Umbilical cord (tissue), 2 donors: ENCODE results near the gene TIAM2. TPM values are rescaled to one million over a fixed set of nuclear protein-coding genes. Genes with fewer than 3 reads are reported as not detected.
"Not testable (repeated sequence)": the region's sequence is repeated elsewhere in the genome, so short reads cannot be mapped to it uniquely, and the experiment has no call there.

Experiments used
- DNase-seq: peaks from one replicate; pipeline ENCODE4 v3.0.0-alpha.2; 2015; ENCODE audit warnings: low spot score
- total RNA-seq: library from RNA; depleted of rRNA; stranded (reverse); fragments of >200 nt; gene quantifications from one replicate; pipeline ENCODE4 v1.2.3, GENCODE V29; 2014; ENCODE audit warnings: low replicate concordance; ENCODE audit not compliant: insufficient read depth

TIAM2 gene
- total RNA-seq, 1 donor from 2014 or later = 20.2 TPM

DNA sequence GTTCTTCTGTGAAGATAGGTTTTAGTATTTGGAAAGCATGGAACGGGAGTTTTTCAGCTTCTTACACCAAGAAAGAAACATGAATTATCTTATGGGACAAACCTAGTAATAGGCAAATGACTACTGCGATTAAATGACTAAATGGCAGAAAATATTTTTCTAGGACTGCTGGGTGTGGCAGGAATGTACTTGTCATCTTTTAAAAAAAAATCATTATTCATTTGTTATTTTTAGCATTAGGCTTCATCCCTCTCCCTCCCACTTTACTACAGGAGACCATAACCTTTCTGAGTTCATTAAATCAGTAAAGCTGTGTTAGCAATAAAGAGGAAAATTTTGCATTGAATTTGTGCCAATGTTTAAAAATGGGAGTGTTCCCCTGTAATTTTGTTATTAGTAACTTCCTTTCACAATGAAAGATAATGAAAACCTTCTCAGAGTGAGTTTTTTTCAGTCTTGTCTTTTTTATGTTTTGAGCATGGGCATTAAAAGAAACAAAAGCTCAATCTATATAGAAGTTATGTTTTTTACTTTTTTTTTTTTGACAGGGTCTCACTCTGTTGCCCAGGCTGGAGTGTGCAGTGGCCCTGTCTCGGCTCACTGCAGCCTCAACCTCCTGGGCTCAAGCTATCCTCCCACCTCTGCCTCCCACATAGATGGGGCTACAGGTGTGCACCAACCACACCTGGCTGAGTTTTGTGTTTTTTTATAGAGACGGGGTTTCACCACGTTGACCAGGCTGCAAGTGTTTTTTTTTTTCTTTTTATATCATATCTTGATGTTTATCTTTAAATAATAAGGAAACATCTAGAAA is 163.1 kb downstream of the TIAM2 start:
- DNase-seq = no peak

DNA sequence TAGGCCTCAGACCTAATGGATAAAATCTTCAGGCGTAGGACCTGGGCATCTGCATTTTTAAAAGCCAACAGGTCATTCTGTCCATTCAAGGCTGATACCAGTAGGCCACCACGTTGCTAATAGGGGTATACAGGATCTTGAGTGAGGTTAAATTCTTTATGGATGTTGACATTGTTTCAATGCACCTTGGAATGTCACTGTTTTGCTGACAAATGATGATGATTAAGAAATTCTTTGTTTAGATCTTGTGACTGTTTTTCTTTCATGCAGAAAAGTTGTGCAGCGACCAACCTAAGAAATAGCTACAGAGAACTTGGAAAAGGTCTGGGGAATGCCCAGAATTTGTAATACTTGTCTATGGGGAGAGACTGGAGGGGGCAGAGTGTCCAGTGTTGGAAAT is 167.6 kb downstream of the TIAM2 start:
- no peak for DNase-seq

DNA sequence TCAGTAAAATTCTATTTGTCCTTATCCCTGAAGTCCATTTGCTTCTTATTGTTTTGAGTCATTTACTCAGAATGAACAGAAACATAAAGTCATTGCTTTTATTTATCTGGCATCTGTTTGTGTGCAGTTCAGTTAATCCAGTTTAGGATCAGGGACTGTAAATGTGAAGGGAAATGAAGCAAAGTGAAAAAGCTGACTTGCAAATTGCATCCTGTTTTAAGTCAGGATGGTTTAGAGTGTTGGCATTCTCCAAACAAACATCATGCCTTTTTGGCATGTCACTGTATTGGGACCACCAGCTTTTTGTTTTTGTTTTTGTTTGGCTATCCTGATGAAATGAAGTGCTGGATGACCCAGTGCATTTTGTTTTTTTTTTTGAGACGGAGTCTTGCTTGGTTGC is 168.5 kb downstream of the TIAM2 start:
- no peak for DNase-seq

DNA sequence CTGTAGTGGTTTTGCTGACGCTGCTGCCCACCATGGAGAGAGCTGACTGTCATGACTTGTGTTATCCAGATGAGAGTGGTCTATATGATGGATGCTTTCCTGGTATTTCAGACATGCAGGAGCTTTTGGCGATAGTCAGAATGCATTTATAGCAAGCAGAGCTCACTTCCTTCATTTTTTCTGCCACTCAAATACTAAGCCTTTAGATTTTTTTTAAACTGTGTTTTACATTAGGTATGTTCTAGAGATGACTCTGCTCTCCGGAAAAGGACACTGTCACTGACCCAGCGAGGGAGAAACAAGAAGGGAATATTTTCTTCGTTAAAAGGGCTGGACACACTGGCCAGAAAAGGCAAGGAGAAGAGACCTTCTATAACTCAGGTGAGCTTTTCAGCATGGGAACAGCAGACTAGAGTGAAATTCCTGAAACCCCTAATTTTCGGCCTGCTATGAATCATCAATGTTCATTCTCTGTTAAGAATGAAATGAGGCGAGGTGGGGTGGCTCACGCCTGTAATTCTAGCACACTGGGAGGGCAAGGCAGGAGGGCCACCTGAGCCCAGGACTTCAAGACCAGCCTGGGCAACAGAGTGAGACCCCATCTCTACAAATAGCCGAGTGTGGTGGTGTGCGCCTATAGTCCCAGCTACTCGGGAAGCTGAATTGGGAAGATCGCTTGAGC is 170.1 kb downstream of the TIAM2 start:
- DNase-seq = no peak

DNA sequence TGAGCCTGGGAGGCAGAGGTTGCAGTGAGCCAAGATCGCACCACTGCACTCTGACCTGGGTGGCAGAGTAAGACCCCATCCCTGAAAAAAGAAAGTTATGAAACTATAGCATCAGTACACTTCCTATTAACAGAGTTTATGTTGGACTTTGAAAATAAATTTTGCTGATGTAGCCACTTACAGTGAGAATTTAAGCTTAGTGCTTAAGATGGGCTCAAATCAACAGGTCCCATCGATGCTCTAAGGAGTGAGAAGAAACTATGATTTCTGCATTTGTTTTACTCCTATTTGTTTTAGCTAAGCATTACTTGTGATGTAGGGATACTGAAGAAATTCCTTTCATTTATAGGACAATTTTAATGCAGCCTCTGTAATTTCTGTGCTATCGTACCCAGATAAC is 175.4 kb downstream of the TIAM2 start:
- DNase-seq = no peak

DNA sequence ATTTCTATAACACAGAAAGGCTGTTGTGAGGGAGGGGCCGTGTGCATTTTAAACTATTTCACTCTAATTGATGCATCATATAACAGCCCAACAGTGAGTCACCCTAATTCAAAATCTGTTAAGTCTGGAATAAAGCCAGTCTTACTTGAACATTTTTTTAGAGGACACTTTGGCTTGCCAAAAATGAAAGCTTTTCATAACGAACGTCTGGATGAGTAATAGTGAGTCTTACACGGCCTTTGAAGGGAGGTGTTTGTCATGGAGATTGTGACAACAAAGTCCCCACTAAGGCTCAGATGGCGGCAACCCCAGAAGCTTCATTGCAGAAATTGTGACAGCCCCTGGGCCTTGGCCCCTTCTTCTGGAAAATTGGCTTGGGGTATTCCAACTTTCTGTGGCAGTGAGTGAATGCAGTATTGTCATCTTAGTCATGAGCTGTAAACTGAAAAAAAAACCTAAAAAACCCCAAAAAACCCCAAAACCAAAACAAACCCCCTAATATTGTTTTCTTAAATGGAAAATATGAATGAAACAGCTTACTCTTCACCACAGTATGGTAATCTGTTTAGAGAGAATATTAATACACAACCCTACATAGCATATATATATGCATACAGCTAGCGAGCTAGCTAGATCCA is 176.1 kb downstream of the TIAM2 start:
- DNase-seq = peak; percentile 69

DNA sequence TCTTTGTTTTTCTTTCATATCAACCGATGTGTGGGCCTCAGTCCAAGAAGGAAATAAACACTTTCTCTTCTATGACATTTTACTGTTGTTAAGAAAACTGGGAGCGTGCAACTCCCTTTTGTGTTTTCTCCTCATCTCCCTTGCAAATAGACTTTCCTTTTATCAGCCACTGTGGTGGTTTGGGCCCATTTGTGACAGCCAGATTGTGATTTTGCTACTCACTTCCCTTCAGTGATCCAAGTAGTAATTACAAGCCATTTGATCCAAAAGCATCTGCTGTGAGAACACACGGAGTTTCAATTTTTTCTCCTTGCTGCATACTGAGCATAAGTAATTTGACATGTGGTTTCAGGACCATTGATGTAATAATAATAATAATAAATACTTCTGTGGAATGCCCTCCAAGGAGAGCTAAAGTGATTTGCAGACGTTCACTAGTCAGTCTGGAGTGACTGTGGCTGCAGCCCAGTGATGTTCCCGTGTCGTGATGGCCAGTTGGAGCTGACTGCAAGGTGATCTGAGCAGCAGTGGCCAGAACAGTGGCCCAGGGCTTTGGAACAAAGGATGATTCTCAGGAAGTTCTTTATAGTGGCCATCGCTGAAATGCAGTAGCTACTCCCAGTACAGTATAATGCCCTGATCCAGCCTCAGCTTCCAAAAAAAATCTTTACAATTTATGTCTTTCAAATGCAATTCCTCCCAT is 176.8 kb downstream of the TIAM2 start:
- no peak for DNase-seq

DNA sequence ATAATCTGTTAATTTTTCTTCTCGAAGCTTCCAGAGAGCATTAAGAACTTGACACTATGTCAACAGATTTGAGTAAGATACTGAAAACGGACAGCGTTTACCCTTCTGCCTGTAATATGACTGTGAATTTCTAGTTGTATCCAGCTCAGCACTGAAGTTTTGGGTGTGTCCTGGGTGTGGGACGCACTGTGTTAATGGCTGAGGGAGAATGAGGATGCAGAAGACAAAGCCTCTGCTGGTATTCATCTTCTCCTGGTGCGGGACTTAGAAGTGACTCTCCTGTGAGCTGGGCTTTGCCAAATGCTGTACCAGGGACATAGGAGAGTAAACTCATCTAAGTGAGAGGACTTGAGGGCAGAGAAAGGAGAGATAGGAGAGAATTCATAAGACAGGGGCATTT is 178.4 kb downstream of the TIAM2 start:
- no peak for DNase-seq

DNA sequence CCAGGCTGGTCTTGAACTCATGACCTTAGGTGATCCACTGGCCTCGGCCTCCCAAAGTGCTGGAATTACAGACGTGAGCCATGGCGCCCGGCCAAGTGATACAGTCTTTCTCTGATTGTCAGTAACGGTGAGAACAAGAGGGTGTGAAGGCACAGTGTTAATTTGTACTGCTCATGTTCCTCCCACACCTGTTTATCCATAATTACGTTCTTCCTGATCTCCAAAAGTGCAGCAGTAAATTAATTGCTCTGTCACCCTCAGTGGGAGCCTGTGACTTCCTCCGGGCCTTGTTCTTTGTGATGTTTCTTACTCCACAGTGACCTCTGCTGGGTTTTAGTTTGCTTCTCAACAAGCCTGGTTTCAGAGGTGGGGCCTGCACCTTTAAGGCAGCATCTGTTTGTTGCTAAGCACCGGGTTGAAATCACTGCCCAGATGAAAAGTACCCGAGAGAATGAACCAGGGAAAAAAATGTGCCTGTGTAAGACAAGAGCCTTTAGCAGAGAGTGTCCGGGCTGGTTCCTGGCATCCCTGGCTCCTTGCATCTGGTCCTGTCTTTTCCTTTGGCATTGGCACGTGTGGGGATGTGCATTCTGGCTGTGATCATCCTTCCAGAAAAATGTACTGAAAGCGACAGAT is 179.6 kb downstream of the TIAM2 start:
- DNase-seq = peak; percentile 89

DNA sequence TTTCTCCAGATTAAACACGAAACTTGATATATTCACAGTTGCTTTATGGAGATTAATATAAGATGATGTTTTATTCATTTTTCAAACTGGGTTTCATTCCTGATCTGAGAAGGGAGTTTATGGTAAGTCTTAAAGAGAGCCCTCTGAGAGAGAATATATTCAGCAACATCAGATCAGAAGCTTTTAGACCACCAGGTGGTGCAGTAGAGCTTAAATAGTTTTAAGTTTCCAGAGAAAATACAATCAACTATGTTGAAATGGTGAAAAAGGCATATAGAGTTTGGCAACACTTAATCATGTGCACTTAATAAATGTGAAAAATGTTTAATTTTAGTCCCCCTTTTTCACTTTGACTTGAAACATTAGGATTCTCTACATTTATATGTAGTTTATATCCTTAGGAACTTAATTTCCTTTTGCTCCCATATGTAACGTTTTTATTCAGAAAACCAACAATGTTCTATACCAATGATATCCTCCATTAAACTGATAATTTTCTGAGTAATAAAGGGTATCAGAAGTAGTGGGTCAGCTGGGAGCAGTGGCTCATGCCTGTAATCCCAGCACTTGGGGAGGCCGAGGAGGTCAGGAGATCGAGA is 182.3 kb downstream of the TIAM2 start:
- DNase-seq = peak; percentile 78

DNA sequence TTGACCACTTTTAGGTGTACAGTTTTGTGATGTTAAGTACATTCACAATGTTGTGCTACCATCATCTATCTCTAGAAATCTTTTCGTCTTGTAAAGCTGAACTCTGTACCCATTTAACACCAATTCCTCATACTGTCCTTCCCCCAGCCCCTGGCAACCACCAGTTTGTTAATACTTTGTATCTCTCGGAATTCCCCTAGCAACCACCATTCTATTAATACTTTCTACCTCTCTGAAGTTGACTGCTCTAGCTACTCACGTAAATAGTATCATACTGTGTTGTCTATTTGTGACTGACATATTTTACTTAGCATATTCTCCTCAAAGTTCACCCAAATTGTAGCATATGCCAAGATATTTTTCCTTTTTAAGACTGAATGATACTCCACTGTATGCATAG is 186.4 kb downstream of the TIAM2 start:
- DNase-seq = no peak

DNA sequence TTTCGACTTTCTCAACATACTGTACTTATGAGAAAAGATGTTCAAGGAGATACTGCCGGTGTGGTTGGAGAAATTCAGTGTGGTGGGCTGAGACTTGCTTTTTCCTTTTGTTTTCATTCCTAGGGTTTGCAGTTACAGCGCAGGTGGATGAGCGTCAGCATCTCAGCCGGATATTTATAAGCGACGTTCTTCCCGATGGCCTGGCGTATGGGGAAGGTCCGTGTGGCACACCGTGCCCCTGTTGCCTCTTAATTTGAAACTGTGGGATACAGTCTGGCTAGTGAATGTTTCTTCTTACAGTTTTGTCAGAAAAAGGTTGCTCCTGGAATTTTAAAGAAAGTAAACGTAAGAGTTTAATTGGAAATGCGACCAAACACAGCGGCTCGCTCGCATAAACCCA is 187.0 kb downstream of the TIAM2 start:
- DNase-seq = no peak

DNA sequence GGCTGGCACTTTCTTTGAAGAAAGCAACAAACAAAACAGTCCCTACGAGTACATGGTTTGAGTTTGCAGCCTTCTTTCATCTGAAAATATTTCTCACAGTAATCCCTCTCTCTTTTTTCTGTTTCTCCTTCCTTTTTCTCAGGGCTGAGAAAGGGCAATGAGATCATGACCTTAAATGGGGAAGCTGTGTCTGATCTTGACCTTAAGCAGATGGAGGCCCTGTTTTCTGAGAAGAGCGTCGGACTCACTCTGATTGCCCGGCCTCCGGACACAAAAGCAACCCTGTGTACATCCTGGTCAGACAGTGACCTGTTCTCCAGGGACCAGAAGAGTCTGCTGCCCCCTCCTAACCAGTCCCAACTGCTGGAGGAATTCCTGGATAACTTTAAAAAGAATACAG is 188.0 kb downstream of the TIAM2 start:
- no peak for DNase-seq

DNA sequence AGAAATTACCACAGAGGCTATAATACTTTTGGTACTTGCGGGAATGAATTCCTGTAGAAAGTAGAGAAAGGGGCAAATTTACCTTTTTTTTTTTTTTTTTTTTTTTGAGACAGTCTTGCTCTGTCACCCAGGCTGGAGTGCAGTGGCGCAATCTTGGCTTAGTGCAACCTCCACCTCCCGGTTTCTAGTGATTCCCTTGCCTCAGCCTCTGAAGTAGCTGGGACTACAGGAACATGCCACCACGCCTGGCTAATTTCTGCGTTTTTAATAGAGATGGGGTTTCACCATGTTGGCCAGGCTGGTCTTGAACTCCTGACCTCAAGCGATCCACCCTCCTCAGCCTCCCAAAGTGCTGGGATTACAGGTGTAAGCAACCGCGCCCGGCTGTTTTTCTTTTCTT is 189.9 kb downstream of the TIAM2 start:
- DNase-seq = not testable (repeated sequence)

DNA sequence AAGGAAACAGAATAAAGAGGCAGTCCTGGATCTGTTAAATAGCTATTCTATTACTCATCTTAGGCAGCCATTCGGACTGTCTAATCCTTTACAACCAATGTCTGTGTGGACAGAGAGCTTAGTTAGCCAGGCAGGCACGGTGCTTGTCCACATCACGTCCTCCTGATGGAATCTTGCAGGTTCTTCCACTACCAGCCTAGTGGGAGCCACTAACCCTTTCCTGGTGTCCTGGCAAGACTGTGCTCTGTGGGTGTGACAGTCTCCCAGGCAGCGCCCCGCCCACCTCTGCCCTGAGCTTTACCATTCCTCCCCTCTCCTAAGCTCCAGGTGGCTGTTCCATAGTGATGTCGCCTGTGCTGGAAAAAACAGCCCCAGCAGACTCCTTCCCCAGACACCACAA is 190.4 kb downstream of the TIAM2 start:
- DNase-seq = peak; percentile 31

DNA sequence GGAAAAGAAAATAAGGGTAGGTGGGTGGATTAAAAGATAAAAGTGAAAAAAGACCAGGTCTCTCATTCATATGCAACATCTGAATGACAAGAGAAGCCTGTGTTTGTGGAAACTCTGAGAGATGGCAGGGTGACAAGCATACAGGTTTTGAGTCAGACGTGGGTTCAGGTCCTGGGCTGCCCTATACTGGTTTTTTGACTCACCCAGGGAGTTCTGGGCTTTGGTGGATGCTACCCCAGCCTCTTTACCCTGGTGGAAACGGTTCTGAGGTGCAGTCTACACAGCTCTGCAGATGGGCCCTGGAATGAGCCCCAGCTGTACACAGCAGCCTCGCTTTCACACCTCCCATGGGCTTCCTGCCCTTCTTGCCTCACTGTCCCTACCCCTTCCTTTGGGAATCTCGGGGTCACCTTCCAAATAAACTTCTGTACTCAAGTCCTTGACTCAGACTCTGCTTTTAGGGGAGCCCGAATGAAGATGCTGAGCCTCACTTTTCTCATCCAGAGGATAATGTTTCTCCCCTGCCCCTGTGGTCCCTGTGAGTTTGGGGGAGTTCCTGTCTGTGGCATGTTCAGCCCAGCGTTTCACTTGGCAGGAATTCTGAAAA is 191.0 kb downstream of the TIAM2 start:
- no peak for DNase-seq

DNA sequence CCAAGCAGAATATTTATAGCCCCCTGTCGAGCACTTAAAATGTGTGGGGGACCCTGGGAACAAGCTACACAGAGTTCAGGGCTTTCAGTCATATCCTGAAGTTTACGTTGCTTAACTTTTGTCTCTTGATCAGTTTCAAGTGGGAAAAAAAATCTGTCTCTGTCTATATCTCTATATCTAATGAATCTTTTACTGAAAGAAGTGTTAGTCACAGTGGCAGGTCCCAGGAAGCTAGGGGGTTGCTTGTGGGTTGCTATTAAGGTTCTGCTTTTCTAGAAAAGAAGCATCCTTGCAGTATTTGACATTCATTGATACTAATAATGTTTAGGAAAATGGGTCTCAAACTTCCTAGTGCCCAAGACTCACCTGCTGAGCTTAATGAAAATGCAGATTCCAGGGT is 192.0 kb downstream of the TIAM2 start:
- DNase-seq = no peak

DNA sequence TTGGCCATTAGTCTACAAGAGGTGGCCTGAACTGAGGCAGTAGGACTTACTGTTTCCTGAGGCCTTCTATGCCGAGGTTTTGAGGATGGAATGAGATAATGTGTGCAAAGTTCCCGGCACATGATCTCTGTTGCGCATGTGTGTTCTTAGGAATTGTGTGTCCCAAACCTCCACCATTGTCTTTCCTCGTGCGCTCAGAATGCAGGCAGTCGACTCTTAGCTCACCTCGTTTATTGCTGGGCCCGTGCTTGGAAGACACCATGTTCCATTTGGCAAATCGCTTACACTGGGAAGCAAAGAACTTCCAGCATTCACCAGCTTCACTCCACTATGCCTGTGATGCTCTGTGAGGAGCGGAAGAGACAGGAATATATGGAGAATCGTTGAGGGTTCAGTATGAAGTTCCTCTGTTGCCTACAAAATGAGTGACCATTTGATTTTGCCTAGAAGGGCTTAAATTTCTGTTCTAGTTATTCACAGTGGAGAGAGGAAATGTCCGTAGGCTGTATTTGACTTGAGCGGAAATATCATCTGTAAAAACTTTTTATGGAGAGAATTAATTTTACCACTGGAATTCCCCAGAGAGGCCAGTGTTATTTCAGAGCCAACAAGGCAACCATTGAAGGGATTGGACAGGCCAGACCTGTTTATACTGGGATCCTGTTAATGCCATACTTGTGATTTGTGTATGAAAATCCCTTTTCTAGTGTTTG is 193.0 kb downstream of the TIAM2 start:
- peak; percentile 37 for DNase-seq

DNA sequence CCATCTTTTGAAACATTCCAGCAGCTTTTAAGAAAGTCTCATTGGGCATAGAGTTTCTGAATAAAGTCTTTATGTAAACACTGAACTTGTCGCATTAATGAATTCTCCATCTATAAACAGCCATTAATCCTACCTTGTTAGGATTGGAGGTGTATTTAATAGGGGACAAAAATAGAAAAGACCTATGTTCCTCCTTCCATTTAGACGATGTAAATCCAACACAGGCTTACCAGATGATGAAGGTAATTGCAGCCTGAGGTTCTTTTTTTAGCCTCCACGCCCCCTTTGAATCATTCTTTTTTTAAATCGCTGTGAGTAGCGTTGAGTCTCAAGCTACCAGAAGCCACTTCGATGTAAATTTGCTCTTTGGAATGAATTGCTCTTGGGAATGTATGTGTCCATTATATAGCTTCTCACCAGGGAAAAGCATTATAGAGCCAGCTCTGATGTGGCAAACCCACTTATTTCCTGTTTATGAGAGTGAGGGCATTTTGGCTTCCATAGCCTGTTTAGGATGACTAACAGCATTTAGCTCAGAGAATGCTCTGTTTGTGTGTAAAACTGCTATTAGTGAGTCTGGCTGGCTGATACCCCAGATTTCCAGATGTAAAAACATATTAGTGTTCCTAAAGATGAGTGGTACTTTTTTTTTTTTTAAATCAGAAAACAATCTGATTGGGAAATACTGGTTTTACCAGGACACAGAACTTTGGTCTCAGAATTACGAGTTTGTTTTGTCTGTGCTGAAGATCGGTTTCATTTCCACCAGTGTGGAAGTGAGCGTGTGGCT is 193.8 kb downstream of the TIAM2 start:
- peak; percentile 70 for DNase-seq
